ENCODE measurements around the gene KRTAP10-5. TPM values are rescaled to one million over a fixed set of nuclear protein-coding genes. Genes with fewer than 3 reads are reported as not detected.

The KRTAP10-5 gene
- total and polyA plus RNA-seq, 9 of the 15 experiments (the other 6 are each of a cell fraction or from before 2014, with no cell fraction given): not detected

DNA sequence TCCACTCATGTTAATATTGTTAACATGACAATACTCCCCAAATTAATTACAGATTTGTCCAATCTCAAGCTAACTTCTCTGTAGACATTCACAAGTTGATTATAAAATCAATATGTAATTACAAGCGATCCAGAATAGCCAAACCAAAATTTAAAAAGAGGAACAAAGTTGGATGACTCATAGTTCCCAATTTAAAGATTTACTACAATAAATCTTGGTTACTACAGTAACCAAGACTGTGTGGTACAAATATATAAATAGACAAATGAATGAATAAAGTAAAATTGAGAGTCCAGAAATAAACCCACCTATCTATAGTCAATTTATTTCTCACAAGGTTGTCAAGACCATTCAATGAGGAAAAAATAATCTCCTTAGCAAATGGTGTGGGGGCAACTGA, 14.0 kb downstream of the KRTAP10-5 start:
- FAIRE-seq (no peak), DNase-seq (ENCODE audit: extremely low read depth in 1 of 4, low spot score in 3 of 4) (no peak), ATAC-seq (no peak)
- WGBS (ENCODE audit: insufficient coverage, low coverage, missing lambda C conversion rate): 4% methylated on average over 1 of the region's 1 CpG
- H3K4me2 ChIP-seq (ENCODE audit: insufficient read depth, low read length): no peak overlapping the region
- no peaks in the 10 kb centered on the region for H4K20me1 ChIP-seq (replicated peaks; ENCODE audit: control insufficient read depth, insufficient read depth, low read length)
- no peaks in the 10 kb centered on the region for H3K9me1 ChIP-seq (ENCODE audit: control insufficient read depth, insufficient read depth, low read length)
- no peaks in the 10 kb centered on the region for H3K79me2 ChIP-seq (ENCODE audit: control insufficient read depth, insufficient read depth, low read length)
- H3K36me3 ChIP-seq (ENCODE audit: control insufficient read depth, insufficient read depth, low read length): no peaks in the 10 kb centered on the region
- intact Hi-C loops (cut with micrococcal nuclease) (no loop called here), in situ Hi-C loops (cut with MboI) (no loop called here)
- ChIA-PET POLR2A (no interaction called here), CTCF (ENCODE audit: low intra/inter-chr PET ratio) (interaction anchor here (0.6 kb wide), 1 partner anchor 56 kb away, joined by 4 read pairs; no protein-coding TSS in a partner anchor)
- peaks cover 0 to 13% of the 10 kb centered on the region in 2 experiments; a peak in 1 of 5 replicates for H3K4me1 ChIP-seq (replicated peaks in 1 of 2; ENCODE audit: control insufficient read depth in 2 of 2, insufficient read depth in 2 of 2, low read length in 2 of 2)
- H3K9me3 ChIP-seq (replicated peaks; ENCODE audit: control insufficient read depth, insufficient read depth, low read depth, low read length): no peaks in the 10 kb centered on the region
- no peak overlapping the region for H3K4me3 ChIP-seq
- H3K9ac ChIP-seq (ENCODE audit: insufficient read depth in 1 of 2, low read depth in 2 of 2, low read length in 2 of 2): no peak overlapping the region
- peaks cover 3 to 11% of the 10 kb centered on the region in 2 experiments; a peak in 3 of 5 replicates for H3K27me3 ChIP-seq (ENCODE audit: control insufficient read depth in 2 of 2, insufficient read depth in 2 of 2, low read length in 2 of 2)
- TF ChIP-seq FOSL1 (tag; conservative IDR thresholded peaks at IDR 0.05) (peak; percentile 81), NCOR1 (IDR thresholded peaks at IDR 0.05) (no peak), PTBP1 (IDR thresholded peaks at IDR 0.05; ENCODE audit: low read depth, low read length) (no peak), JUND (IDR thresholded peaks at IDR 0.05; ENCODE audit: borderline replicate concordance, low read depth, low read length) (peak; percentile 38; the same call in 1 of the 2 replicates), JUND (tag; IDR thresholded peaks at IDR 0.05; ENCODE audit: borderline replicate concordance, low read depth, low read length) (0 out of 3 replicates have a peak, but pooled peaks have one; percentile 39), ZNF253 (CRISPR knock-in tag; conservative IDR thresholded peaks at IDR 0.05) (no peak)
- TF ChIP-seq, protein P1, sequence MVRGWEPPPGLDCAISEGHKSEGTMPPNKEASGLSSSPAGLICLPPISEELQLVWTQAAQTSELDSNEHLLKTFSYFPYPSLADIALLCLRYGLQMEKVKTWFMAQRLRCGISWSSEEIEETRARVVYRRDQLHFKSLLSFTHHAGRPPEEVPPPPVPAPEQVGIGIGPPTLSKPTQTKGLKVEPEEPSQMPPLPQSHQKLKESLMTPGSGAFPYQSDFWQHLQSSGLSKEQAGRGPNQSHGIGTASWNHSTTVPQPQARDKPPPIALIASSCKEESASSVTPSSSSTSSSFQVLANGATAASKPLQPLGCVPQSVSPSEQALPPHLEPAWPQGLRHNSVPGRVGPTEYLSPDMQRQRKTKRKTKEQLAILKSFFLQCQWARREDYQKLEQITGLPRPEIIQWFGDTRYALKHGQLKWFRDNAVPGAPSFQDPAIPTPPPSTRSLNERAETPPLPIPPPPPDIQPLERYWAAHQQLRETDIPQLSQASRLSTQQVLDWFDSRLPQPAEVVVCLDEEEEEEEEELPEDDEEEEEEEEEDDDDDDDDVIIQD (CRISPR knock-in tag; IDR thresholded peaks at IDR 0.05): no peak
- TF ChIP-seq, protein P2, sequence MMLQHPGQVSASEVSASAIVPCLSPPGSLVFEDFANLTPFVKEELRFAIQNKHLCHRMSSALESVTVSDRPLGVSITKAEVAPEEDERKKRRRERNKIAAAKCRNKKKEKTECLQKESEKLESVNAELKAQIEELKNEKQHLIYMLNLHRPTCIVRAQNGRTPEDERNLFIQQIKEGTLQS (IDR thresholded peaks at IDR 0.05): peak; percentile 55; the same call in 1 of the 2 replicates
- TF ChIP-seq, protein P2 (CRISPR knock-in tag; conservative IDR thresholded peaks at IDR 0.05): no peak
- H3K27ac ChIP-seq (ENCODE audit: extremely low read depth, low read depth, low read length): no peak overlapping the region
- H2AFZ ChIP-seq (ENCODE audit: low read depth, low read length): no peak overlapping the region
- no TSS peak for BruUV-seq (replicated peaks)
